Tibial nerve (tissue), 4 donors: ENCODE data around the gene ITIH4. TPM values are rescaled to one million over a fixed set of nuclear protein-coding genes. Genes with fewer than 3 reads are reported as not detected.

Experiments
- DNase-seq, 2 donors: peaks; one replicate each; pipeline ENCODE4 v3.0.0-alpha.2; 2019; ENCODE audit warnings: low spot score in 2 of 2
- H3K27ac ChIP-seq, 4 donors: fragments of 200-600 bp; sonication (generic) in 3 of 4; one replicate each; pipeline ENCODE4 v1.5.1; 2017 to 2019; ENCODE audit warnings: mild to moderate bottlenecking in 1 of 4
- H3K27me3 ChIP-seq, 2 donors: fragments of 200-600 bp; sonication (generic) in 1 of 2; one replicate each; pipeline versions ENCODE4 v1.5.1 to v1.6.0; 2017 to 2019
- H3K36me3 ChIP-seq, 3 donors: fragments of 200-600 bp; sonication (generic); one replicate each; pipeline ENCODE4 v1.5.1; 2018 to 2019
- H3K4me1 ChIP-seq, 4 donors: fragments of 200-600 bp; sonication (generic) in 3 of 4; one replicate each; pipeline ENCODE4 v1.5.1; 2017 to 2019
- H3K4me3 ChIP-seq, 4 donors: fragments of 200-600 bp; sonication (generic) in 3 of 4; one replicate each; pipeline ENCODE4 v1.5.1; 2017 to 2019; ENCODE audit warnings: mild to moderate bottlenecking in 1 of 4, moderate library complexity in 1 of 4
- H3K9me3 ChIP-seq, 4 donors: fragments of 200-600 bp; sonication (generic) in 3 of 4; one replicate each; pipeline ENCODE4 v1.5.1; 2017 to 2019
- CTCF ChIP-seq, 5 experiments: fragments of 200-600 bp in 3 of 5; fragments of 450-650 bp in 2 of 5; sonication (generic) in 3 of 5; IDR thresholded peaks; one replicate each; pipeline ENCODE4 v1.5.1; 2016 to 2019; ENCODE audit warnings: antibody characterized with exemption in 5 of 5, mild to moderate bottlenecking in 3 of 5, moderate library complexity in 2 of 5
- EP300 ChIP-seq, 2 donors: sonication (generic); formaldehyde crosslinking; IDR thresholded peaks; one replicate each; pipeline ENCODE4 v1.6.1; 2017; ENCODE audit warnings: antibody characterized with exemption in 2 of 2, mild to moderate bottlenecking in 1 of 2
- POLR2A ChIP-seq, 2 donors: fragments of 450-650 bp; IDR thresholded peaks; one replicate each; pipeline ENCODE4 v1.6.1; 2017; ENCODE audit warnings: antibody characterized with exemption in 2 of 2, mild to moderate bottlenecking in 2 of 2, moderate library complexity in 2 of 2
- WGBS, 2 donors: methylation state at CpG; one replicate each; pipeline ENCODE4 v1.1.5; 2018; 5-methylcytosine and 5-hydroxymethylcytosine counted together
- total RNA-seq, 4 donors: library from RNA; depleted of rRNA; stranded (reverse); fragments of >200 nt; gene quantifications; one replicate each; pipeline ENCODE4 v1.1.0, GENCODE V29; 2016

ITIH4 gene
- total RNA-seq, 4 donors from 2014 or later, result 5.4 to 24.9 (median 10.1) TPM

GRCh38 chr3:52816654-52817053 lies 13.8 kb downstream of the ITIH4 start:
- no peak overlapping the region for H3K4me3 ChIP-seq
- DNase-seq, result no peak
- 88 to 91% methylated on average over 9 to 10 of the region's 10 CpGs for WGBS, 2 donors

GRCh38 chr3:52816199-52816598 lies 14.3 kb downstream of the ITIH4 start:
- Histone ChIP-seq H3K9me3 (no peaks in the 10 kb centered on the region), H3K4me3 (no peak overlapping the region), H3K27ac (no peak overlapping the region), H3K4me1 (no peaks in the 10 kb centered on the region), H3K36me3 (peaks cover 0 to 55% (median 0%) of the 10 kb centered on the region in 3 donors), H3K27me3 (no peaks in the 10 kb centered on the region)
- no peak for TF ChIP-seq CTCF (IDR thresholded peaks at IDR 0.05)
- no peak for TF ChIP-seq EP300 (IDR thresholded peaks at IDR 0.05)
- no peak for TF ChIP-seq POLR2A (IDR thresholded peaks at IDR 0.05)
- no peak for DNase-seq
- WGBS, 2 donors, result 84 to 85% methylated on average over 6 of the region's 6 CpGs

More at GRCh38 chr3:52816654-52817053, 13.8 kb downstream of the ITIH4 start:
- TF ChIP-seq EP300 (IDR thresholded peaks at IDR 0.05) (no peak), CTCF (IDR thresholded peaks at IDR 0.05) (no peak), POLR2A (IDR thresholded peaks at IDR 0.05) (no peak)
- H3K9me3 ChIP-seq, result no peaks in the 10 kb centered on the region
- no peaks in the 10 kb centered on the region for H3K27me3 ChIP-seq
- H3K27ac ChIP-seq, result no peak overlapping the region
- H3K4me1 ChIP-seq, result no peaks in the 10 kb centered on the region
- peaks cover 0 to 60% (median 0%) of the 10 kb centered on the region in 3 donors for H3K36me3 ChIP-seq

- WGBS, 2 donors, result 78 to 80% methylated on average over 7 to 8 of the region's 8 CpGs
These were observed 16.7 kb downstream of the ITIH4 start for GRCh38 chr3:52813810-52814209.

GRCh38 chr3:52811452-52812011 lies 18.9 kb downstream of the ITIH4 start:
- no peak for DNase-seq
- H3K4me3 ChIP-seq, result no peak overlapping the region
- H3K36me3 ChIP-seq, result peaks cover 0 to 22% (median 0%) of the 10 kb centered on the region in 3 donors
- H3K27me3 ChIP-seq, result no peaks in the 10 kb centered on the region
- TF ChIP-seq POLR2A (IDR thresholded peaks at IDR 0.05) (no peak), EP300 (IDR thresholded peaks at IDR 0.05) (no peak), CTCF (IDR thresholded peaks at IDR 0.05) (no peak)
- 83 to 90% methylated on average over 5 to 7 of the region's 7 CpGs for WGBS, 2 donors
- no peak overlapping the region for H3K27ac ChIP-seq
- H3K9me3 ChIP-seq, result no peaks in the 10 kb centered on the region
- H3K4me1 ChIP-seq, result no peaks in the 10 kb centered on the region

More at GRCh38 chr3:52813810-52814209, 16.7 kb downstream of the ITIH4 start:
- Histone ChIP-seq H3K4me3 (no peak overlapping the region), H3K4me1 (no peaks in the 10 kb centered on the region), H3K27me3 (no peaks in the 10 kb centered on the region), H3K9me3 (no peaks in the 10 kb centered on the region), H3K27ac (no peak overlapping the region), H3K36me3 (peaks cover 0 to 34% (median 0%) of the 10 kb centered on the region in 3 donors)
- no peak for TF ChIP-seq POLR2A (IDR thresholded peaks at IDR 0.05)
- no peak for TF ChIP-seq CTCF (IDR thresholded peaks at IDR 0.05)
- TF ChIP-seq EP300 (IDR thresholded peaks at IDR 0.05), result no peak
- no peak for DNase-seq

- Histone ChIP-seq H3K9me3 (no peaks in the 10 kb centered on the region), H3K27ac (no peak overlapping the region), H3K4me1 (no peaks in the 10 kb centered on the region), H3K27me3 (no peaks in the 10 kb centered on the region), H3K4me3 (no peak overlapping the region), H3K36me3 (peaks cover 0 to 16% (median 0%) of the 10 kb centered on the region in 3 donors)
- no peak for DNase-seq
- TF ChIP-seq POLR2A (IDR thresholded peaks at IDR 0.05), result no peak
- TF ChIP-seq CTCF (IDR thresholded peaks at IDR 0.05), result no peak
- no peak for TF ChIP-seq EP300 (IDR thresholded peaks at IDR 0.05)
- WGBS, 2 donors, result 88 to 91% methylated on average over 11 of the region's 11 CpGs
These were observed 19.5 kb downstream of the ITIH4 start for GRCh38 chr3:52810923-52811322.
